ENCODE measurements around the gene CEND1.

CEND1 gene

GRCh38 chr11:811446-812245 lies 21.8 kb upstream of the CEND1 start:
- no peak for DNase-seq

DNA sequence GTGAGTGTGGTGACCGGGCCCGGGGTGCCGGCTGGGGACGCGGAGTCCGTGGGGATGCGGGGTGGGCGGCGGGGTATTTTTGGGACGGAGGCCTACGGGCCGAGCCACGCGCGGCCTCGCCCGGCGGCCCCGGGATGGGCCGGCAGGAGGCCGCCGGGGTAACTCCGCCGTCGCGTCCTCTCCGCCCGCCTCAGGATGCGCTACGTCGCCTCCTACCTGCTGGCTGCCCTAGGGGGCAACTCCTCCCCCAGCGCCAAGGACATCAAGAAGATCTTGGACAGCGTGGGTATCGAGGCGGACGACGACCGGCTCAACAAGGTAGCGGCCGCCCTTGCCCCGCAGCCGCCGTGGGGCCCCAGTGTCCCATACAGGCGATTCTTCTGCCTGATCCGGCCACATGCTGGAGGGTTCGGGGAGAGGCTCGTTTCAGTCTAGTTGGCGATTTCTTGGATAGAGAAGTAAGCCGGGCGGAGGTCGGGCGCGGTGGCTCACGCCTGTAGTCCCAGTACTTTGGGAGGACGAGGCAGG lies 20.2 kb upstream of the CEND1 start:
- DNase-seq = no peak

DNA sequence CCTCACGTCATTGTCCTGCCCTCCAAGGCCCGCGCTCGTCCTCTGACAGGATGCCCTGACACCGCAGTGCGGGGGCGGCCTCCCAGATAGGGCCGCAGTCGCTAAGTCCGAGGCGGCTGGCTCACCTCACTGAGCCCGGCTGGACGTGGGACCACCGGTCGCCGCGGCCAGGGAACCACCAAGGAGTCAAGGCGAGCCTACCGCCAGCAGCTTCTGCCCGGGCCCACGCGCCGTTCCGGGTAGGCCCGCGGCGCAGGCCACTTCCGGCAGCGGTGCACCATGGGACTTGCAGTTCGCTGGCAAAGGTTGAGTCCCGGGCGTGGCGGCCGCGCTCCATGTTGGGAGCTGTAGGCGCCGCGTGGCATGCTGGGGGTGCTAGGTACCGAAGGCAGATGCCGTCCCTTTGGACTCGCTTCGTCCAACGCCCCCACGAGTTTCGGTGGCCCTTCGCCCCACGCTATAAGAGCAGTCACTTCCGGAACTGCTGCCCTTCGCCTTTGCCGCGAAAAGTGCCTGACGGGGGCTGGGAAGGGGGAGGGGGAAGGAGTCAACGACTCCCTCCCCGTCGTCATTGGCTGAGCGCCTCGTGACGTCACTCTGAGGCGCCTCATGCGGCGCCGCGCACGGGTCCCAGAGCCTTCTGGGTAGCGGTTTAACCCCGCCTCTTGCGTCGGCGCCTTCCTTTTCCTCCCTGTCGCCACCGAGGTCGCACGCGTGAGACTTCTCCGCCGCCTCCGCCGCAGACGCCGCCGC lies 19.6 kb upstream of the CEND1 start, which contains the start of gene RPLP2:
Gene RPLP2 (plus strand): TSS at position 681 of the 753 bp plus-strand sequence. CDS start 268 bp downstream, outside the sequence.
- peak; percentile 95 to 98 (median 97) for DNase-seq

DNA sequence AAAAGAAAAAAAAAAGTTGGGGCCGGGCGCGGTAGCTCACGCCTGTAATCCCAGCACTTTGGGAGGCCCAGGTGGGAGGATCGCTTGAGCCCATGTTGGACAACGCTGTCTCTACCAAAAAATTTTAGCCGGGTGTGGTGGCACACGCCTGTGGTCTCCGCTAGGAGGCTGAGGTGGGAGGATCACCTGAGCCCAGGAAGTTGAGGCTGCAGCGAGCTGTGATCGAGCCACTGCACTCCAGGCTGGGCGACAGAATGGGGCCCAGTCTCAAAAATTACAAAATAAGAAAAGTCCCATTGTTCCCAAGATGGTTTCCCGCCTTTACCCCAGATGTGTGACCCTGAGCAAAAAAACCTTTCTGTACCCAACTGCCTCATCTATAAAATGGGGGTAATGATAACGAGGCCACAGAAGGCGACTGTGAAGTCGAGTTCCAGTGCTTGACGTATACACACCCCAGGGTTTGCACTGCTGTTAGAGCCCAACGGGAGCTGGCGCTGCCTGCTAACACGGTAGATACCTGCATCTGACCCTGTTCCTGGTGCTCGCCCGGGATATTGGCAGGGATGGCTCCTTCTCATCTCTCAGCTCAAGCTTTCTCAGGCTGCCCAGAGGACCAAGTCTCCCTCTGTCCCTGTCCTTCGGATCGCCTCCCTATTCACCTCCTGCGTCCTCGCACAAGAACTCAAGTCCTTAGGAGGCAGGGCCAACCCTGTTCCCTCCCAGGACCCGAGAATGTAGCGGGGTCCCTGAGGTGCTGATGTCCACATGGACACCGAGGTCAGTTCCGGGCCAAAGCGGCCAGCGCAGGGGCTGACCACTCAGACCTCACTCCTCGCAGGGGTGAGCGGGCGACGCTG lies 18.8 kb upstream of the CEND1 start:
- DNase-seq = peak in 3 of 5 experiments; percentile 44 to 80 (median 45)

GRCh38 chr11:804599-804964 lies 14.7 kb upstream of the CEND1 start:
- no peak for DNase-seq

DNA sequence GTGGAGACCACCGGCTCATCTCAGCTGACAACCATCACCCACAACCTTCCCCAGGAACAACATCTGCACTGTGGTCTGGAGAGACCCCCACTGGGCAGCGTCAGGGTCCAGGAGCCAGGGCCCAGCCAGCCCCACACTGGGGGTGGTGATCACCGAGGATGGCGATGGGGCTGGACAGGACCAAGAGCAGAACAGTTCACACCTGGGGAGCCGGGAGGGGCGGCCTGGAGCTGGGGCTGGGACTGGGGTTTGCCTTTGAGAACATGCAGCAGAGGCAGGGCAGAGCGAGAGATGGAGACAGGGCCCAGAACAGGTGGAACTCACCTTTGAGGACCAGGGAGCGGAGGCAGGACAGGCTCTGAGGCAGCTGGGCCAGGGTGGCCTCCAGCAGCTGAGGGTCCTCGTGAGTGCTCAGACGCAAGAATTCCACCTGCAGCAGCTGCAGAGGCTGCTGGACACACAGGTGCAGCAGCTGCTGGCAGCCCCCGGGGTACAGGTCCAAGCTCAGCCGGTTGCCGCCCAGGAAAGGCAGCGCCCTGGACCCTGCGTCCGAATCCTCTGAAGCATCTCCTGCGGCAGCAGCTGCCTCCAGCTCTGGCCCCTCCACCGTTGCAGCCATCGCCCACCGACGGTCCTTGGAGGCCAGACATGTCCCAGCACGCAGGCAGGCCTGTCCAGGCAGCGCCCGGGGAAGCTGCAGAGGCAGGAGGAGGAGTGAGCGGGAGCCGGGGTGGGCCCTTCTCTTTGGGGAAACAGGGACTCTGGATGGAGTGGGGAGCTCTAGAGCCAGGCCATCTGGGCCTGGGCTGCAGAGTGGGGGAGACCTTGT lies 14.1 kb upstream of the CEND1 start:
- no peak for DNase-seq

DNA sequence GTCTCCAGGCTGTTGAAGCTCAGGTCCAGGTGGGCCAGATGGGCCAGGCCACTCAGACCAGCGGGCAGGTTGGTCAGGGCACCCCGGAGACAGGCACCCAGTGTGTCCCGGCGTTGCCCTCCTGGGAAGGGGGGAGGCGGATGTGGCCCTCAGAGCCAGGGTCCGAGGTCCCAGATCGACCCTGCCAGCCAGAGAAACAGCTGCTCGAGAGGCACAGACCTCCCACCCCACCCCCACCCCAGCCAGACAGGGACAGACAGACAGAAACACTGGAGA lies 13.5 kb upstream of the CEND1 start:
- no peak for DNase-seq

- DNase-seq = no peak
Measured at GRCh38 chr11:802693-803466, 13.0 kb upstream of the CEND1 start.

GRCh38 chr11:802018-802617 lies 12.2 kb upstream of the CEND1 start:
- no peak for DNase-seq

- no peak for DNase-seq
Measured at GRCh38 chr11:801097-801780, 11.3 kb upstream of the CEND1 start.

DNA sequence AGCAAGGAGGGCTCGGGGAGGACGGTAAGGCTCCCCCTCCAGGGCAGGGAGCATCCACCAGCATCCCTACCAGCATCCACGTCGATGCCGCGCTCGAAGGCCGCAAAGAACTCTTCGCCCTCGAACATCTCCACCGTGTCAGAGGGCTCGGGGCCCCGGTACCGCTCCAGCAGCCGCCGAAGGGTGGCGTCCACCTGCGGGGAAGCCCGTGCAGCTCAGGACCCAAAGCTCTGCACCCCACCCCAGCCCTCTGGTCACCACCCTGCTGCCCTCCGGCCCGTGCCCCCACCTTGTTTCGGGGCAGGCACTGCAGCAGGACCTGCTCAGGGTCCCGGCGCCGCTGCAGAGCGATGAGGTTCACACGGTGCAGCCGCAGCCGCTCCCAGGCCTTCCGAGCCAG lies 10.6 kb upstream of the CEND1 start:
- no peak for DNase-seq

DNA sequence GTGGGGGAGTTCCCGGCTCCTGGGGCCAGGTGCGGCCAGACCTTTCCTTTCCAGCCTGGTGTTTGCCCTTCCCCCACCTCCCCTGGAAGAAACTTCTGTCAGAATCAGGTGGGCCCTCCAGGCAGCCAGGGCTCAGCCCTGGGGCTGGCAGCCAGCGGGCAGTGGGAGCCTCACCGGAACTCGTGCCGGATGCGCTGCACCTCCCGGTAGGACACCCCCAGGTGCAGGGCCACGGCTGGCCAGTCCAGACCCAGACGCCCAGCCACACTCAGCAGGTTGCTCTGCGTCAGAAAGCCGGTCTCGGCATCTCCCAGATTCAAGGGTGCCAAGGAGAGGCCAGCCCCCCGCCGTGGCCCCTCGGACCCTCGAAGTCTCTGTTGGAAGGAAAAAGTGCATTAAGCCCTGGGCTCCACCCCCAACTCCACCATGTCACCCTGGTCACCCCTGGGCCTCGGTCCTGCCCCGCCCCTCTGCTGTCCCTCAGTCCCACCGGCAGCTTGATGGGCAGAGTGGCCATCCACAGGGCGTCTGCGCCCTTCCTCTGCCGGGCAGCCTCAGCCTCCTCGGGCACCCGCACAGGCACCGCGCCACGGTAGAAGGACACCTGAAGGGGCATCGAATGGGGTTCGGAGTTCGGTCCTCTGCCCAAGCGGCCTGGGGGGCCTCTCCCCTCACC lies 9.9 kb upstream of the CEND1 start:
- DNase-seq = no peak

DNA sequence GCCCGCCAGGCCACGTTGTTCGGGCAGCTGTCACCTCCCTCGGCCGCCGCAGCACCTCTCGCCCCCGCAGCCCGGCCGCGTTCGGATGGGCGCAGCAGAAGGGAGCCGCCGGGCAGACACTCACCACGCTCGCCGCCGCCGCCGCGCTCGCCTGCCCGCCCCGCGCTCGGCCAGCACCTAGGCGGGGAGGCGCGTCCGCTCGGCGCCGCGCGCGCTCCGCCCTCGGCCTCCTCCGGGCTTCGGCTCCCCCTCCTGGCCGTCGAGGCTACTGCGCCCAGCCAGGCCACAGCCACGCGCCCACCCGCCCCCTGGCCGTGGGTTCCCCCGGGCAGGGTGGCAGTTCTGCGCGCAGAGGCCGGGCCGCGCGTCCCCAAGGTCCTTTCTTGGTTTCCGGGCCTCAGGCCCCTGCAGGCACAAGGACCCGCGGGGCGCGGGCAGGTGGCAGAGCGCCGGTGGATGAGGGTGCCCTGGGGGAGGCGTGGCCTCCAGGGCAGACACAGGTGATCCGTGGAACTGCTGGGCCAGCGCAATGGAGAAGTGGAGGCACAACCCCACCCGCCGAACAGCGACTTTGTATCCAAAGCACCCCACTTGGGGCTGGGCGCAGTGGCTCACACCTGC lies 8.3 kb upstream of the CEND1 start, which contains the start of gene SLC25A22:
Gene SLC25A22 (minus strand): TSS at position 189 of the 621 bp plus-strand sequence. CDS start 3,275 bp downstream, outside the sequence.
- DNase-seq = peak; percentile 70 to 93 (median 77)

DNA sequence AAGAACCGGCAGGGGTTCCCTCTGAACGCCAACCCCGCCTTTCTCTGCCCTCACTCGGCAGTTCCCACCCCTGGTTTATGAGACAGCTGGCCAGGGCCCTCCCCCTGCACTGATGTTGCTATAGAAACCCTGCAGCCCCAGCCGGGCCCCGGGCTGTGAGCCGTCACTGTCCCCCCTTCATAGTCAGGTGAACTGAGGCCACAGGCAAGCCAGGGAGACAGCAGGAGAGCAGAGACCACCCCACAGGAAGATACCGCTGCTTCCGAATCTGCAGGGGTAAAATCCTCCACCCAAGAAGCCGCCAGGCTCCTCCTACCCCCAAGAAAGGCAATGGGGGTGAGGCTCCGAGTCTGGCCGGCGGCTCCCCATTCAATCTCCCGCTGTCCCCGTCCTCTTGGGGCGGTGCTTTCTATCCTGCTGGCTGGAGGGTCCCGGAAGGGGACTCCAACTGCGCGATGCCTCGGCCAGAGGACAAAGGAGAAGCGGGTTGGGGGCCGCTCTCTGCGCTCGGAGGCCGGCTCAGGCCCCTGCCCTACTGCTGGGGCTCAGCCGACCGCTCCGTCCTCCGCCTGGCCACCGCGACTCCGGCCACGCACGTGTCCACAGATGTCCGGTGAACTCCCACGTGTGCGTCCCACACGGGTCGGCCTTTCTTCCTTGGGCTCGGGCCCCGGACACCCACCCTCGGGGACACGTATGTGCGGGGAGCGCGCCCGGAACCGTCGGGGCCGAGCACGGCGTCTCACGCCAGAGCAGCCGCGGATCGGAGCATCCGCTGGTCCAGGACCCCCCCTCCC lies 7.6 kb upstream of the CEND1 start:
- peak; percentile 40 to 92 (median 74) for DNase-seq

DNA sequence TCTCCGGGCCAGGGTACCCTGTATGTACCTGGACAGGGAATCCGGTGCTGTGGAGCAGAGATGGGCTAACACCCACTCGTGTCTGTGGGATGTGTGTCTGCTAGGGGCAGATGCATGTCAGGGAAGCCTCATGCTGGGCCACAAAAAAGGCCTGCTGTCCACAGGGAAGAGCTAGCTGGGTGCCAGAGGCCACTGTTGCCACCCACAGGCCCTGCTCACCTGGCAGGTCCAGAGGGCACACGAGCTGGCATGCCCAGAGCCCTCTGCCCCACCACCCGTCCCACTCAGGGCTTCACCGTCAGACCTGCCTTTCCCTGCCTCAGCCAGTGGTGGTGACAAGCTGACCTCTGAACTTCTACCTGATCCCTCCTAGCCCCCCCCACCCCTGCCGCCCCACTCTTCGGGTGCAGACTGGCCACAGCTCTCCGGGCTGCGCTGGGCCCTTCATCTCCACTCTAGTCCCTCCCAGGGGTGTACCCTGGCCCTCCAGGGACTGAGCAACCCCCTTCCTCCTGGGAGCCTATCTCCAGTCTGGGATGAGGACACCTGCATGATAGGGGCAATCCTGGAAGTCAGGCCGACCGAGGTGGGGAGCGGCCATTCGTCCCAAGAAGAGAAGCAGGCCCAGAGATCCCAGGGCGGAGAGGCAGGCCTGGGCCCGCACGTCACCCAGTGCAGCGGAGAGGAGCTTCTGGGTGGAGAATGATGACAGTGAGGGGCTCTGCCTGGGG lies 6.8 kb upstream of the CEND1 start:
- DNase-seq = no peak

- peak; percentile 49 to 92 (median 68) for DNase-seq
Measured at GRCh38 chr11:795634-796564, 6.0 kb upstream of the CEND1 start.
